Hepatocyte (in vitro differentiated cells): ENCODE data around the gene TIMM9. TPM values are rescaled to one million over a fixed set of nuclear protein-coding genes. Genes with fewer than 3 reads are reported as not detected.
"Not testable (repeated sequence)": the region's sequence is repeated elsewhere in the genome, so short reads cannot be mapped to it uniquely, and the experiment has no call there.

Source experiments
- DNase-seq: peaks from one replicate; pipeline ENCODE4 v3.0.0-alpha.2; 2016; ENCODE audit warnings: low spot score
- H2AFZ ChIP-seq: fragments of 200-600 bp; sonication (generic); 2 replicates; pipeline ENCODE4 v1.6.0; 2016; ENCODE audit warnings: antibody characterized with exemption, mild to moderate bottlenecking
- H3K27ac ChIP-seq: fragments of 200-600 bp; sonication (generic); 2 replicates; pipeline ENCODE4 v1.5.1; 2016; ENCODE audit warnings: mild to moderate bottlenecking
- H3K27me3 ChIP-seq: fragments of 200-600 bp; sonication (generic); 2 replicates; pipeline ENCODE4 v1.6.1; 2016
- H3K36me3 ChIP-seq: fragments of 200-600 bp; sonication (generic); replicated peaks from 2 replicates; pipeline ENCODE4 v1.5.1; 2016; ENCODE audit warnings: low read depth; ENCODE audit not compliant: insufficient read depth
- H3K4me1 ChIP-seq: fragments of 200-600 bp; sonication (generic); 2 replicates; pipeline ENCODE4 v1.5.1; 2016; ENCODE audit warnings: mild to moderate bottlenecking, moderate library complexity; ENCODE audit not compliant: insufficient read depth
- H3K4me2 ChIP-seq: fragments of 200-600 bp; sonication (generic); 2 replicates; pipeline ENCODE4 v1.6.0; 2016
- H3K4me3 ChIP-seq: fragments of 200-600 bp; sonication (generic); 2 replicates; pipeline ENCODE4 v1.5.1; 2016; ENCODE audit warnings: mild to moderate bottlenecking
- H3K79me2 ChIP-seq: fragments of 200-600 bp; sonication (generic); 2 replicates; pipeline ENCODE4 v1.6.0; 2017; ENCODE audit warnings: mild to moderate bottlenecking
- H3K9me2 ChIP-seq: fragments of 200-600 bp; sonication (generic); replicated peaks from 2 replicates; pipeline ENCODE4 v1.6.0; 2017; ENCODE audit warnings: mild to moderate bottlenecking; ENCODE audit not compliant: insufficient read depth
- H3K9me3 ChIP-seq: fragments of 200-600 bp; sonication (generic); 2 replicates; pipeline ENCODE4 v1.5.1; 2016; ENCODE audit warnings: low read depth, mild to moderate bottlenecking
- H4K20me1 ChIP-seq: fragments of 200-600 bp; sonication (generic); 2 replicates; pipeline ENCODE4 v1.6.0; 2016; ENCODE audit warnings: mild to moderate bottlenecking; ENCODE audit not compliant: insufficient read depth, poor library complexity, severe bottlenecking
- EZH2 ChIP-seq: fragments of 200-600 bp; sonication (generic); IDR thresholded peaks from 2 replicates; pipeline ENCODE4 v1.6.1; 2016; ENCODE audit warnings: antibody characterized with exemption, mild to moderate bottlenecking, borderline replicate concordance
- EZH2phosphoT487 ChIP-seq: fragments of 200-600 bp; sonication (generic); IDR thresholded peaks from one replicate; pipeline ENCODE4 v1.6.1; 2018; ENCODE audit warnings: antibody characterized with exemption, mild to moderate bottlenecking, low read depth, moderate library complexity; ENCODE audit not compliant: unreplicated experiment, severe bottlenecking
- WGBS: methylation state at CpG from one replicate; pipeline ENCODE4 v1.1.6; 2016; ENCODE audit warnings: low lambda C conversion rate; ENCODE audit errors: missing lambda C conversion rate; 5-methylcytosine and 5-hydroxymethylcytosine counted together
- polyA plus RNA-seq: library from polyadenylated mRNA; unstranded; fragments of >200 nt; fragmentation: Nextera tagmentation; extraction: Ambion mirVana; gene quantifications from 2 replicates; pipeline ENCODE4 v1.2.1, GENCODE V29; 2016
- total RNA-seq: library from RNA; depleted of rRNA; stranded (reverse); fragments of >200 nt; gene quantifications from 2 replicates; pipeline ENCODE4 v1.2.3, GENCODE V29; 2014
- TF ChIP-seq, protein P1 (sequence below): fragments of 200-600 bp; sonication (generic); IDR thresholded peaks from 2 replicates; pipeline ENCODE4 v1.5.1; 2016; ENCODE audit warnings: antibody characterized with exemption, mild to moderate bottlenecking; ENCODE audit not compliant: poor library complexity

TIMM9 gene
- total and polyA plus RNA-seq, 2 experiments from 2014 or later = 63.6 to 65.5 TPM

DNA sequence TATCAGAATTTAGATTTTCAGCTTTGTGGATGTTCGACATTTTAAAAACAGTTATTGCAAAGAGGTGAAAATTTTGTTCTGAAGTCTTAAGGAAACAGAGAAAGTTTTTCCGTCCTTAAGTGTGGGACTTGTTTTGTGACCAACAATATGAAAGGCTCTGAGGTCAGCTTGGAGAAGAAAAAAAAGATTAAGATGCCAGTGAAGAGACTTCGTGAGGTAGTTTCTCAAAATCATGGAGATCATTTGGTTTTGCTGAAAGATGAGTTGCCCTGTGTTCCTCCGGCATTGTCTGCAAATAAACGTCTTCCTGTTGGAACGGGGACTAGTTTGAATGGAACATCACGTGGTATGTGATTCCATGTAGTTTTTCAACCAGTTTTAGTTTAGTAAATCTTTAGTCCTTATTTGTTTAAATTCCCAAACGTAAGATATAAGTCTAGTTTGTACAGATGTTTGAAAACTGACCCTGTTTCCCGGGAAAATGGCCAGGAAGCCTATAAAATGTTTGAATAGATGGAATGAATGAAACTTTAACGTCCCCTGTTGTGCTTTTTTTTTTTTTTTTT lies 870 bp upstream of the TIMM9 start:
- Histone ChIP-seq H3K4me2 (peak overlapping the region; percentile 75), H3K4me3 (peak overlapping the region; percentile 54), H4K20me1 (no peaks in the 10 kb centered on the region), H3K27ac (peak overlapping the region; percentile 73), H3K36me3 (no peaks in the 10 kb centered on the region), H3K9me3 (no peaks in the 10 kb centered on the region), H3K4me1 (peaks cover 8% of the 10 kb centered on the region), H2AFZ (peak overlapping the region; percentile 71), H3K9me2 (no peaks in the 10 kb centered on the region), H3K79me2 (peaks cover 37% of the 10 kb centered on the region), H3K27me3 (no peaks in the 10 kb centered on the region)
- WGBS = 1% methylated on average over 10 of the region's 10 CpGs
- TF ChIP-seq EZH2phosphoT487 (no peak), EZH2 (no peak)
- TF ChIP-seq, protein P1, sequence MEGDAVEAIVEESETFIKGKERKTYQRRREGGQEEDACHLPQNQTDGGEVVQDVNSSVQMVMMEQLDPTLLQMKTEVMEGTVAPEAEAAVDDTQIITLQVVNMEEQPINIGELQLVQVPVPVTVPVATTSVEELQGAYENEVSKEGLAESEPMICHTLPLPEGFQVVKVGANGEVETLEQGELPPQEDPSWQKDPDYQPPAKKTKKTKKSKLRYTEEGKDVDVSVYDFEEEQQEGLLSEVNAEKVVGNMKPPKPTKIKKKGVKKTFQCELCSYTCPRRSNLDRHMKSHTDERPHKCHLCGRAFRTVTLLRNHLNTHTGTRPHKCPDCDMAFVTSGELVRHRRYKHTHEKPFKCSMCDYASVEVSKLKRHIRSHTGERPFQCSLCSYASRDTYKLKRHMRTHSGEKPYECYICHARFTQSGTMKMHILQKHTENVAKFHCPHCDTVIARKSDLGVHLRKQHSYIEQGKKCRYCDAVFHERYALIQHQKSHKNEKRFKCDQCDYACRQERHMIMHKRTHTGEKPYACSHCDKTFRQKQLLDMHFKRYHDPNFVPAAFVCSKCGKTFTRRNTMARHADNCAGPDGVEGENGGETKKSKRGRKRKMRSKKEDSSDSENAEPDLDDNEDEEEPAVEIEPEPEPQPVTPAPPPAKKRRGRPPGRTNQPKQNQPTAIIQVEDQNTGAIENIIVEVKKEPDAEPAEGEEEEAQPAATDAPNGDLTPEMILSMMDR = no peak
- DNase-seq = peak; percentile 18

DNA sequence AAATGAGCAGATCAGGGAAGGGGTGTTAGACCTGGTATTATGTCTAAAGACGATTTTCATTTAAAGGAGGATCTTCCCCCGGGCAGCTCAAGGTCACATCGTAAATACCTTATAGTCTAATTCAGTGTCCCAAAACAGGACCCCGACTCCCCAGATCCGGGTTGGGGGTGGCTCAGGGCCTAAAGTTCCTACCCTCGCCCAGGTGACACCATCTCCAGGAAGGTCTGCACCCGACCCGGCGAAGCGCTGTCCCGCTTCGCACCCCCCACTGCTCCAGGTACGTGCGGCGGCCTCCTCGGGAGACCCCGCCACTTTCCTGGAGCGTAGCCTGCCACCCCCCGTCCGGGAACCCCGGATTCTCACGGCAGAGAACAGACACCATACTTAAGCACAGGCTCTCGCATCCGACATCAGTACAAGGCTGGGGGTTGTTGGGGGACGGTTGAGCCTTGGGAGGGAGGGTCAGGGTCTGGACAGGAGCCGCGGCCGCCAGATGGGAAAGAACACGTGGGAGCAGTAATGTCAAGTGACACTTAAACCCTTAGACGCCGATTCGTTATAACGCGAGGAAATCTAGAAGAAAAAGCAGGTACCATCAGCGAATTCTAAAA lies 556 bp downstream of the TIMM9 start:
- Histone ChIP-seq H3K9me2 (no peaks in the 10 kb centered on the region), H3K4me1 (peaks cover 8% of the 10 kb centered on the region), H2AFZ (peak overlapping the region; percentile 94), H4K20me1 (no peaks in the 10 kb centered on the region), H3K27me3 (no peaks in the 10 kb centered on the region), H3K4me2 (peak overlapping the region; percentile 82), H3K9me3 (no peaks in the 10 kb centered on the region), H3K36me3 (no peaks in the 10 kb centered on the region), H3K27ac (peak overlapping the region; percentile 97), H3K4me3 (peak overlapping the region; percentile 77), H3K79me2 (peaks cover 37% of the 10 kb centered on the region)
- under 1% methylated on average over 35 of the region's 35 CpGs for WGBS
- TF ChIP-seq EZH2phosphoT487 = no peak
- TF ChIP-seq, protein P1 = no peak
- no peak for TF ChIP-seq EZH2
- DNase-seq = peak; percentile 75

DNA sequence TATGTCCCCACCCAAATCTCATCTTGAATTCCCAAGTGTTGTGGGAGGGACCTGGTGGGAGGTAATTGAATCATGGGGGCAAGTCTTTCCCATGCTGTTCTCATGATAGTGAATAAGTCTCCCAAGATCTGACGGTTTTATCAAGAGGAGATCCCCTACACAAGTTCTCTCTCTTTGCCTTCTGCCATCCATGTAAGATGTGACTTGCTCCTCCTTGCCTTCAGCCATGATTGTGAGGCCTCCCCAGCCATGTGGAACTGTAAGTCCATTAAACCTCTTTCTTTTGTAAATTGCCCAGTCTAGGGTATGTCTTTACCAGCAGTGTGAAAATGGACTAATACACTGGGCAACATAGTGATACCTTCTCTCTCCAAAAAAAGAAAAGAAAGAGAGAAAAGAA lies 10.4 kb downstream of the TIMM9 start:
- WGBS = 88% methylated on average over 1 of the region's 1 CpG
- not testable (repeated sequence) for H3K36me3 ChIP-seq, H3K27ac ChIP-seq, H4K20me1 ChIP-seq, H3K4me2 ChIP-seq, H3K9me2 ChIP-seq, H3K27me3 ChIP-seq, H3K4me3 ChIP-seq, DNase-seq, H3K9me3 ChIP-seq, H3K4me1 ChIP-seq, H2AFZ ChIP-seq
- H3K79me2 ChIP-seq = peaks cover 25% of the 10 kb centered on the region

DNA sequence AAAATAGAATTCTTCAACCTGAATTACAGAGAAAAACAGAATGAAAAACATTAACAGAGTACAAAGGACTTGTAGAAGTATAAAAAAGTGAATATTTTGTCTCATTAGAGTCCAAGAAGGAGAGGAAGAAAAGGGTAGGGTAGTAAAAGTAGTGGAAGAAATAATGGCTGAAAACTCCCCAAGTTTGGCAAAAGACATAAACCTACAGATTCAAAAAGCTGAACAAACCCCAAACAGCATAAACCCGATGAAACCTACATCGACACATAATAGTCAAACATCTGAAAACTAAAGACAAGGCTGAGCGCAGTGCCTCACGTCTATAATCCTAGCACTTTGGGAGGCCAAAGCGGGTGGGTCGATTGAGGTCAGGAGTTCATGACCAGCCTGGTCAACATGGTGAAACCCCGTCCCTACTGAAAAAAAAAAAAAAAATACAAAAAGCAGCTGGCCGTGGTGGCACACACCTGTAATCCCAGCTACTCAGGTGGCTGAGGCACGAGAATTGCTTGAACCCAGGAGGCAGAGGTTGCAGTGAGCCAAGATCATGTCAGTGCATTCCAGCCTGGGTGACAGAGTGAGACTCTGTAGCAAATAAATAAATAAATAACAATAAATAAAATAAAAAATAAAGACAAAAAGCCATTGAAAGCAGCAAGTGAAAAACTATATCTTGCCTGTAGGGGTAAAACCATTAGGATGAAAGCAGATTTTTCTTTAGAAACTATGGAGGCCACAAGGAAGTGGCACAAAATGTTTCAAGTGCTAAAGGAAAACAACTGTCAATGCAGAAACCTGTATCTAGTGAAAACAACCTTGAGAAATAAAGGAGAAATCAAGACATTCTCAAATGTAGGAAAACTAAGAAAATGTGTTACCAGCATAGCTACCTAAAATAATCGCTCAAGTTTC lies 11.4 kb downstream of the TIMM9 start:
- no peak for DNase-seq
- Histone ChIP-seq H3K27me3 (no peaks in the 10 kb centered on the region), H4K20me1 (no peaks in the 10 kb centered on the region), H3K9me2 (no peaks in the 10 kb centered on the region), H3K79me2 (peaks cover 25% of the 10 kb centered on the region), H3K4me1 (no peaks in the 10 kb centered on the region), H3K4me3 (no peak overlapping the region), H2AFZ (no peak overlapping the region), H3K27ac (no peak overlapping the region), H3K36me3 (no peaks in the 10 kb centered on the region), H3K4me2 (no peak overlapping the region), H3K9me3 (no peaks in the 10 kb centered on the region)
- WGBS = 97% methylated on average over 10 of the region's 10 CpGs
- TF ChIP-seq, protein P1 = no peak
- TF ChIP-seq EZH2phosphoT487 (no peak), EZH2 (no peak)
